ENCODE results near the gene FKBP14. TPM values are rescaled to one million over a fixed set of nuclear protein-coding genes. Genes with fewer than 3 reads are reported as not detected.

The FKBP14 gene
- total and polyA plus RNA-seq, 2 of the 8 experiments (the other 6 are each of a cell fraction or from before 2014, with no cell fraction given) = 3.2 to 20.7 TPM

- TF ChIP-seq CHD7 (IDR thresholded peaks at IDR 0.05; ENCODE audit: insufficient replicate concordance, low read length) (no peak), POLR2A (IDR thresholded peaks at IDR 0.05; ENCODE audit: control extremely low read depth in 1 of 2, low read depth in 2 of 2, low read length in 2 of 2) (no peak), BRCA1 (IDR thresholded peaks at IDR 0.05; ENCODE audit: low read depth, low read length) (no peak), EP300 (IDR thresholded peaks at IDR 0.05; ENCODE audit: borderline replicate concordance in 1 of 2, low read depth in 2 of 2, low read length in 2 of 2) (no peak), SIRT6 (IDR thresholded peaks at IDR 0.05; ENCODE audit: low read length) (no peak), GABPA (IDR thresholded peaks at IDR 0.05; ENCODE audit: borderline replicate concordance, insufficient read depth, low read length) (no peak), SRF (IDR thresholded peaks at IDR 0.05; ENCODE audit: low read depth, low read length) (no peak), CREB1 (IDR thresholded peaks at IDR 0.05) (no peak), SP4 (IDR thresholded peaks at IDR 0.05; ENCODE audit: low read length) (no peak), SAP30 (IDR thresholded peaks at IDR 0.05; ENCODE audit: insufficient read depth, insufficient replicate concordance, low read length) (no peak)
These were observed 22.7 kb upstream of the FKBP14 start (continued) for GRCh38 chr7:30049173-30049572.

Data from H1 (cell line).